Sciatic nerve (tissue), 2 donors: ENCODE measurements around the gene SLC6A13. TPM values are rescaled to one million over a fixed set of nuclear protein-coding genes. Genes with fewer than 3 reads are reported as not detected.
"Not testable (repeated sequence)": the region's sequence is repeated elsewhere in the genome, so short reads cannot be mapped to it uniquely, and the experiment has no call there.

Experiments
- ATAC-seq: fragments of 200-7000 bp; cut with Tn5 transposase; one replicate; pipeline ENCODE4 v1.9.1; 2020; ENCODE audit warnings: mild to moderate bottlenecking, moderate library complexity
- DNase-seq: peaks from one replicate; pipeline ENCODE4 v3.0.0-alpha.2; 2020; ENCODE audit warnings: low spot score
- intact Hi-C: fragments of 100-400 bp; cut with DNase I; formaldehyde crosslinking; loops from one replicate; pipeline ENCODE4 v1.14.2; 2022
- total RNA-seq: library from RNA; stranded (reverse); fragmentation: NEBNext Ultra II Directional; extraction: Animal tissue kit (Norgen Biotek cat#: 25700); gene quantifications from one replicate; pipeline ENCODE4 v1.2.1, GENCODE V29; 2021
- donor health status: DM: no; HTN: no; CAD: no.
- donor health status: DM: no; HTN: no; CAD: no.

Gene SLC6A13
- total RNA-seq = 0.85 TPM

DNA sequence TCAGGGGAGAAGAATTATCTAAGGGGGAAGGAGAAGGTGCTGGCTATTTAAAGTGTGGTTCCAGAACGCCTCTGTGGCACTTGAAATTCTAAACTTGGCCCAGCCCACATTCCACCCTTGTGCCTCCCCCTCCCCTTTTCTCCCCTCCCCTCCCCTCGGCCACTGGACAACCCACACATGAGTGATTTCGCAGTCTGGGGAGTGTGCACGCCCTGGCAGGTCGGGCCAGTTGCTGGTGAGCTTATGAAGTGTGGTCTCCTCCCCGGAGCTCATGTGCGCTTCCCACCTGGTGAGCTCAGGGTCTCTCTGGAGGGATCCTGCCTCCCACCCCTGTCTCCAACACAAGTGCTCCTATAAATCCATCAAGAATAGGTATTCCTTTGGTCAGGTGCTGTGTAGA, at the start of gene SLC6A13:
TSS of gene SLC6A13 (minus strand) at position 20 of the 400 bp plus-strand sequence. CDS start 2,784 bp downstream, outside the sequence.
- ATAC-seq (no peak), DNase-seq (no peak)
- intact Hi-C loops = no loop called here

DNA sequence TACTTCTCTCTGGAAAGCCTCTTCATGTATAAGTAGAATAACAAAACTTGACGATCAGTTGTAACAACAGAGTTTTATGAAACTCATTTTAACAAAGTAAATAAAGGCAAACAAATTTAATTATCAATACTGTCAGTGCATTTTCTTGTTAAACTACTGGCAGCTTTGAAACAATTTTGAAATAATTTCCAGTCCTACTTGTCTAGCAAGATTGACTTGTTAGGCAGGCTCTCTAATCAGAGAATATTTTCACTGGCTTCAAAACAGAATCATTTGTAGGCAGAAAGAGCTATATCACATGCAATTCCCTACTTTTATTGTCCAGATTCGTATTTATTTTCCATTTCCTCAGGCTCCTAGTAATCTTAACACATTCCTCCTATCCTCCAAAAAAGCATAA, 45.9 kb upstream of the SLC6A13 start:
- ATAC-seq = no peak
- intact Hi-C loops = no loop called here

DNA sequence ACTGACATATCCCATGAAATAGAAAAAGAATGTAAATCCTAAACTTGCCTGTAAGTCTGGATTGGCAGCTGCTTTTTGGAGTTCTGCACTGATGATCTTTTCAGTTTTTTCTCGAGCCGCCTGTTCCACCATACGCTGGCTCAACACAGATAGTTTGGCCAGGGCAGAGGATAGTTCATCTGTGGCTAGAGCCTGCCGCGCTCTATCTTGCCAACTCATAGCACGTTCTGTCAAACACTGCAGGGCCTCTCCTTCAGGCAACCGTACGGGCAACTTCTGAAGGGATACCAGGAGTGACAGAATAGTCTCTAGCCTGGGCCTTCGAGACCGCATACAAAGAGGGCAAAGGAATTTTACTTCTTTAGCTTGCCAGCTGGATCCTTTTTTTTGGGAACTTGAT, 44.8 kb upstream of the SLC6A13 start:
- ATAC-seq (no peak), DNase-seq (no peak)
- intact Hi-C loops = no loop called here

More for the DNA sequence above, 45.9 kb upstream of the SLC6A13 start:
- DNase-seq = no peak

DNA sequence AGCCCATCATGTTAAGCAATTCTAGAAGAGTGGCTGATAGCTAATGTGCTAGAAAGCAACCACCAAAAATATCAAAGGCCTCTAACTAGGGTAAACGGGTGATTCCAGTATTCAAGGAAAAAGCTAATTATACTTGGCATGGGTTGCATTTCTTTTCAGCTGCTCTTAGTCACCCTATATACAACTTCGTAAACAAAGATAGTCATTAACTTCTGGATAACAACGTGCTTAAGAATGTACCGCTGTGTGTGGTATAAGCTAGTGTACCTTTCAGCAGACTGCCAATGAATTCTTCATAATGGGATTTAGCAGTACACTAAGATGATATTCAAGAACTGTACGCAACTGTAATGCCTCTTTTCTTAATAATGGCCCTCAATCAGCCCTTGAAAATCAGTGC, 42.2 kb upstream of the SLC6A13 start:
- intact Hi-C loops = no loop called here
- no peak for ATAC-seq

DNA sequence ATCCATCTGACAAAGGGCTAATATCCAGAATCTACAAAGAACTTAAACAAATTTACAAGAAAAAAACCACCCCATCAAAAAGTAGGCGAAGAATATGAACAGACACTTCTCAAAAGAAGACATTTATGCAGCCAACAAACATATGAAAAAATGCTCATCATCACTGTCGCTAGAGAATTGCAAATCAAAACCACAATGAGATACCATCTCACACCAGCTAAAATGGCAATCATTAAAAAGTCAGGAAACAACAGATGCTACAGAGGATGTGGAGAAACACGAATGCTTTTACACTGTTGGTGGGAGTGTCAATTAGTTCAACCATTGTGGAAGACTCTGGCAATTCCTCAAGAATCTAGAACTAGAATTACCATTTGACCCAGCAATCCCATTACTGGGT, 40.1 kb upstream of the SLC6A13 start:
- intact Hi-C loops, ATAC-seq, DNase-seq: not testable (repeated sequence)

More for the DNA sequence above, 42.2 kb upstream of the SLC6A13 start:
- DNase-seq = no peak

DNA sequence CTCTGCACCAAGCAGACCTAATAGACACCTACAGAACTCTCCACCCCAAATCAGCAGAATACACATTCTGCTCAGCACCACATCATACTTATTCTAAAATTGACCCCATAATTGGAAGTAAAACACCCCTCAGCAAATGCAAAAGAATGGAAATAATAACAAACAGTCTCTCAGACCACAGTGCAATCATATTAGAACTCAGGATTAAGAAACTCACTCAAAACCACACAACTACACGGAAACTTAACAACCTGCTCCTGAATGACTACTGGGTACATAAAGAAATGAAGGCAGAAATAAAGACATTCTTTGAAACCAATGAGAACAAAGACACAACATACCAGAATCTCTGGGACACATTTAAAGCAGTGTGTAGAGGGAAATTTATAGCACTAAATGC, 37.5 kb upstream of the SLC6A13 start:
- intact Hi-C loops, ATAC-seq, DNase-seq: not testable (repeated sequence)

DNA sequence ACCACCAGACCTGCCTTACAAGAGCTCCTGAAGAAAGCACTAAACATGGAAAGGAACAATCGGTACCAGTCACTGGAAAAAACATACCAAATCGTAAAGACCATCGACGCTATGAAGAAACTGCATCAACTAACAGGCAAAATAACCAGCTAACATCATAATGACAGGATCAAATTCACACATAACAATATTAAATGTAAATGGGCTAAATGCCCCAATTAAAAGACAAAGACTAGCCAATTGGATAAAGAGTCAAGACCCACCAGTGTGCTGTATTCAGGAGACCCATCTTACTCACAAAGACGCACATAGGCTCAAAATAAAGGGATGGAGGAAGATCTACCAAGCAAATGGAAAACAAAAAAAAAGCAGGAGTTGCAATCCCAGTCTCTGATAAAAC, 36.9 kb upstream of the SLC6A13 start:
- intact Hi-C loops, DNase-seq, ATAC-seq: not testable (repeated sequence)

DNA sequence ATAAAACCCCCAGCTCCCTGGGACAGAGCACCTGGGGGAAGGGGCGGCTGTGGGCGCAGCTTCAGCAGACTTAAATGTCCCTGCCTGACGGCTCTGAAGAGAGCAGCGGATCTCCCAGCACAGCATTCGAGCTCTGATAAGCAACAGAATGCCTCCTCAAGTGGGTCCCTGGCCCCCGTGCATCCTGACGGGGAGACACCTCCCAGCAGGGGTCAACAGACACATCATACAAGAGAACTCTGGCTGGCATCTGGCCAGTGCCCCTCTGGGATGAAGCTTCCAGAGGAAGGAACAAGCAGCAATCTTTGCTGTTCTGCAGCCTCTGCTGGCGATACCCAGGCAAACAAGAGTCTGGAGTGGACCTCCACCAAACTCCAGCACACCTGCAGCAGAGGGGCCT, 35.4 kb upstream of the SLC6A13 start:
- ATAC-seq, DNase-seq, intact Hi-C loops: not testable (repeated sequence)

DNA sequence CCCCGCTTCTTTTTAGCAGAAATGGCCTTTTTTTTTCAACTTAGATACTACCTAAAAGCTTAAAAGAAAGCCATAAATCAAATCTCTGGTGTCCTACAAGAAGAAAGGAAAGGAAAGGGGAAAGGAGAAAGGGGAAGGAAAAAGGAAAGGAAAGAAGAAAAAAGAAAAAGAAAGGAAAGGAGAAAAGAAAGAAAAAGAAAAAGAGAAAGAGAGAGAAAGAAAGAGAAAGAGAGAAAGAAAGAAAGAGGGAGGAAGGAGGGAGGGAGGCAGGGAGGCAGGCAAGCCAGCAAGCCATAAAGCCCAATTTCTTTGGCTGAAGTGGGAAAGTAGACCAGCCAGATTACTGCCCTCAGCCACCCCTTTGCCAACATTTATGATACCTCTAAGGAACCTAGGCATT, 32.5 kb upstream of the SLC6A13 start:
- no peak for DNase-seq
- no peak for ATAC-seq
- intact Hi-C loops = no loop called here

DNA sequence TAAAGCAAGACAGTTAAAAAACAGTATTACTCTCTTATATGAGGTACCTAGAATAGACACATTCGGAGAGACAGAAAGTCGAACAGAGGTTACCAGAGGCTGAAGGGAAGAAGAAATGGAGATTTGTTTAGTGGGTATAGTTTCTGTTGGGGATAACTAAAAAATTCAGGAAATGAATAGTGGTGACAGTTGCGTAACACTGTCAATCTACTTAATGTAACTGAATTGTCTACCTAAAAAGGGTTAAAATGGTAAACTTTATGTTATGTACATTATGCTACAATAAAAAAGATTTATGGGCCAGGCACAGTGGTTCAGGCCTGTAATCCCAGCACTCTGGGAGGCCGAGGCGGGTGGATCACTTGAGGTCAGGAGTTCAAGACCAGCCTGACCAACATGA, 30.6 kb upstream of the SLC6A13 start:
- intact Hi-C loops = no loop called here
- DNase-seq = no peak
- ATAC-seq = no peak

DNA sequence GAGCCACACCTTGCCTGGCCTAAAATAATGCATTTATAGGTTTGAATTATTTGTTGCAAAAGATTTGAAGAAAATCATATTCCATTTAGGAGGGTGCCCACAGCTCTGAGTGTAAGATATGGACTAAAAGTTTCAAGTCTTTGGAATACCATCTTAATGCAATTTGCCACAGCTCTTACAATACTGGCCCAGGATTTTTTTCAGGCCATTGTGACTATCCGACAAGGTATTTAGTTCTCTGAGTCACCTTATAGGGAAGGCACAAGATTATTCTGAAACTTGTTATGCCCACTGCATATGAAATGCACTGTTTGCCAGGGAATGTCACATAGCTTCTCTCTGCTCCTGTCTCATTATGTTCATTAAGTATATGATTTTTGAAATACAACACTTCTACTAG, 29.6 kb upstream of the SLC6A13 start:
- intact Hi-C loops = no loop called here
- ATAC-seq (no peak), DNase-seq (no peak)

DNA sequence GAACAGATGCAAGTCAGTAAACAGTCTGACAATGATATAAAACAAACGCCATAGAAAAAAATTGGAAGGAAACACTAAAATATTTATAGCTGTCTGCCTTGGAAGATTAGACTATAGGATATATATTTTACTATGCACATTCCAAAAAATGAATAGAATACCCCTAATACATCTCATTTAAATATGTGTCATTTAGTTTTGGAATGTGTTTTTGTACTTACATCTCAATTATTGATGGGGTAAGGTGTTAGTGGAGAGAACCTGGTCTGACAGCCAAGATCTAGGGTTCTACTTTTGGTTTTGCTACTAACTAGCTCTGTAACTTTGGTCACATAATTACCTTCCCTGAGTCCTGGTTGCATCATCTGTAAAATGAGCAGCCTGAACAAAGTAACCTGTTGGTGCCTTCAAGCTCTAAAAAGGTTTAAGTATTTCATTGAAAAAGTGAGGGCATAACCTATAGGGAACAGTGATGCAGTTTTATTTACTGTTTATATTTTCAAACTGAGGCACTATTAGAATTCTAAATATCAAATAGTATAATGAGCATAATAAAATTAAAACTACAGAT, 28.6 kb upstream of the SLC6A13 start:
- intact Hi-C loops = no loop called here
- DNase-seq = no peak
- no peak for ATAC-seq

DNA sequence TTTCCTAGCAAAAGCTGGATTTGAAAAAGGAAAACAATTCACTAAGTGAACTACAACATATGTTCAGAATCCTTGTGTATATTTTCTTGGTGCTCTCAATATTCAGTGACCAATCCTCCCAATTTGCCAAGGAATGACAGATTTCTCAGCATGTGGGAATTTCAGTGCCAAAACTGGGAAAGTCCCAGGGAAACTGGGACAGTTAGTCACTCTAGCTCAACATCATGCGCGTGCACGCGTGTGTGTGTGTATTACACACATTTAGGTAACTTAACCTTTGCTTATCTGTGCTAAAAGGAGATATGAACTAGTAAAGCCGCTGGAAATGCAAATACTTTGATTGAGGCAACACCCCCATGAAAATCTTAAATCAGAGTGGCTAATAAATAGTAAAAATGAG, 26.1 kb upstream of the SLC6A13 start:
- DNase-seq (no peak), ATAC-seq (no peak)
- intact Hi-C loops = no loop called here

DNA sequence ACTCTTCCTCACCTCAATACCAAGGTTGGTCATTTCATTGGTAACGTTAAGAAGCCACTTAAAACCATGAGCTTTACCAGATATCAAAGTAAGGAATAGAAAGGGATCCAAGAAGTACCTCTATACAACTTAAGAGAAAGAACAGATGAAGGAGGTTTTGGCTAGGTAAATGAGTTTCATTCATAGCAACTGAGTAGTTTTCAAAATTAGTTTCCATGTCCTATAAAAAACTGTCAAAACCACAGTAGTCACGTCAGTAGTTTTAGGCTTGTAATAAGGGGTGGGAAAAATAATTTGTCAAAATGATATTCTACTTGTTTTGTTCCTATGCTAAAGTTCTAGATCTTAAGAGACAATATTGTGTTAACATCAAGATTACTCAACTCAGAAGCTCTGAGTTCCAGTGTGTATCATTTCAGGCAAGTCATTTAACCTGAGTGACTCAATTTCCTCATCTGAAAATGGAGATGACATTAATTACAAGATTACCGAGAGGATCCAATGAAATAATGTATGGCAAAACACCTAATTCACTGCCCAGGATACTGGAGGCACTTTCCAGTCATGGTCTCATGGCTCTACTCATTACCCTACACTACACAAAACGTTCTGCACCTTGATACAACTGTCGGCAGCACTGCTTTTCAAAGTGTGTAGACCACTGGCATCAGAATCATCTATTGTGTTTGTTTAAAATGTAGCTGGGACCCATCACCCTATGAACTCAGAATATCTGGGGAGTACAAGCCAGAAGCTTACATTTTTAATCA, 24.1 kb upstream of the SLC6A13 start:
- DNase-seq (no peak), ATAC-seq (no peak)
- intact Hi-C loops = no loop called here

DNA sequence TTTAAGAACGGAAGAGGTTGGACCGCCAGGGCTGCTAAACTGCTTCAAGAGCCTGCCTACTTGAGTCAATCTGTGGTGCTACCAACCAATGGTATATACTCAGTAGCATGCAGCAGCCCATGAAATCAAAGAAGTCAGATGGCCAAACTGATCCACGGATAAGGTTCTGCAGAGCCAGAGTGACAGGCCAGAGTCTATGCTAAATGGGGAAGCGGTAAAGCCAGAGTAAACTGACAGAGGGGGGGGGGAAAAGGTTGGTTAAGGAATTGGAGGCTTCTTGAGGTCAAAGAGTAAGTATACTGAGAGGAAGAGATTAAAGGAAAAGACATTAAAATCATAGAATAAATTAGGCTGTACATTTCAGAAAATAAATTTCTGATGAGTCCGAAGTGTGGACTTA, 15.4 kb upstream of the SLC6A13 start:
- intact Hi-C loops = no loop called here
- no peak for ATAC-seq
- no peak for DNase-seq

DNA sequence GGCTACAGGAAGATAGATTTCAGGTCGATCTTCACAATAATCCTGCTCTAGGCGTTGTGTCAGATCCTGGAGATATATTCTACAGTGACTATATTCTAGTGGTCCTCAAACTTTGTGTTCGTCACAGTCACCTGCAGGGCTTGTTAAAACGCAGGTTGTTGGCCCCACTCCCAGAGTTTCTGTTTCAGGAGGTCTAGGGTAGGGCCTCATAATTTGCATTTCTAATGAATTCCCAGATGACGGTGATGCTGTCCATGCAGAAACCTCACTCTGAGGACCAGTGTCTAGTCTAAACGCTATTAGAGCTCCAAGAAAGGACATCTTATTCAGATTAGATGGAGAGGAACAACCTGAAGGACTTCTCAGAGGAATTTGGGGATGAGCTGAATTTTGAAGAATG, 13.2 kb upstream of the SLC6A13 start:
- intact Hi-C loops = no loop called here
- no peak for DNase-seq
- ATAC-seq = no peak

DNA sequence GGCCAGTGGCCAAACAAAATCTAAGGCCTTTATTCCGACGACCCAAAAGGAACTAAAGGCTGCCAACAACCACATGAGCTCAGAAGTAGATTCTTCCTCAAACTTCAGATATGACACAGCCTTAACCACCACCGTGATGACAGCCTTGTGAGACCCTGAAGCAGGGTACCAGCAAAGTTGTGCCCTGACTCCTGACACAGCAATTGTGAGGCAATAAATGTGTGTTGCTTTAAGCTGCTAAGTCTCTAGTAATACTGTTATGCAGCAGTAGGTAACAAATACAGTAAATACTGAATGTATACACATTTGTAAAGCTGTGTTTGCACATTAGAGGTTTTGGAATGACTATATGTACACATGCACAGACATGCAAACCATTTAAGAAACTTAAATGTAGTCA, 10.7 kb upstream of the SLC6A13 start:
- DNase-seq (no peak), ATAC-seq (no peak)
- intact Hi-C loops = no loop called here

DNA sequence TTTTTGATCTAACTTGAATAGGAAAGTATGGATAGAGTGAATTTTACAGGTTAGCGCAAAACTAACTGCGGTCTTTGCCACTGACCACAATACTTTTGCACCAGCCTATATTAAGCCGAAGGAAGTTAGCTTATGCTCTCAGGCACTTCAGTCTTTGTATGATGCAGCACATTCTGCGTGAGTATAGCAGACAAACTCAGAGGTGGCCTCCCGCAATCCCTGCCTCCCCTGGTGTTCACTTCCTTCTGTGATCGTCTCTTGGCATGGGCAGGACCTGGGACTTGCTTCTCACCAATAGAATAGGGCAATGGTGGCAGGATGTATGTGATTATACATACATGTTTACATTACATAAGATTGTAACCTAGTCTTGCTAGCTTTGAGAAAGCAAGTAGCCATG, 10.3 kb upstream of the SLC6A13 start:
- DNase-seq (no peak), ATAC-seq (no peak)
- intact Hi-C loops = no loop called here

DNA sequence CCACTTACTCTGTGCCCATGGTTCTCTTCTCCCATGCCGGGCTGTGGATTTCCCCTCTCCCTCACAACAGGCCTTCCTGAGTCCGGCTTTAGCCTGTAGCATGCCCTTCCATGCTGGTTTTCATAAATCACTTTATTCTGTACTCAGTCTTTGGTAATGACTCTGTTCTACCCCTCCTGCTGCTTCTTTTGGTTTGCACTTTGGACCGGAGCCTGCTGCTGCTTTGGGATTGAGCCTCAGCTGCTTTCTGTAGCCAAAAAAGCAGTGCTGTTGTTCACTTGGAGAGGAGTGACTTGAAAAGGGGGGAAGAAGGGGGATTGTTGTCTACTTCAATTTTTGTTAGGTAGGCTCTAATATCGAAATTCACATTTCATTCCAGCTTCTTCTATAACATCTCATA, 8.5 kb upstream of the SLC6A13 start:
- intact Hi-C loops = no loop called here
- no peak for DNase-seq
- peak; percentile 65 for ATAC-seq

DNA sequence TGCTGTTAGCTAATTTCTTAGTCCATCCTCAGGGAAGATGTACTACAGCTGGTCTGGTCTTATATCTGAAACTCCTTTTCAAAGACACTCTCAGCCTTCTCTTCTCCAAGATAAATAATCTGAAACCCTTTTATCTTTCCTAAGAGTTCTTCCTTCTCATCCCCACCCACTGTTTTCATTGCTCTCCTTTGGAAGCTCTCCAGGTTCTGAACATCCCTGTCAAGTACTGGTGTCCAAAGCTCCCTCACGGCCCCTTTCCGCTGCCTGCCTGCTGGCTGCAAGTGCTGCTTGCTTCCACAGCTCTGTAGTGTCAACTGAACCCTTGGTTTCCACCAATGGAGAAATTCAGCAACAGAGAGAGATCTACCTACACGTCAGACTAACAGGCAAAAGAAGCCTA, 6.6 kb upstream of the SLC6A13 start:
- intact Hi-C loops = no loop called here
- ATAC-seq (peak; percentile 89), DNase-seq (no peak)

DNA sequence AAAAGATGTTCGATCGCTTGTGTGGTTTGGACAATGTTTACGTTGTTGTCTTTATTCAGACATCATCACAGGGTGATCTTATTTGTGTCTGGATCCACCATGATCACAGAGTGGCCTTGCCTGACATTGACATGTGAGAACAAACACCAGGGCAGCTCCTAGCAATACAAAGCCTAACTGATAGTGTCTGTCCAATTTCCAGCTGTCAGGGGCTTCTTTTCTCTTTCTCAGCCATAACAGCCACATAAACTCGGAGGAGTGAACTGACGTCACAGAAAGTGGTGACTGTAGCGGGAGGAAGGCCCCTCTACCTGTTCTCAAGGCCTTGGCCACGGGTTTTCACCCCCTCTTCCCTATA, 5.8 kb upstream of the SLC6A13 start:
- DNase-seq (no peak), ATAC-seq (no peak)
- intact Hi-C loops = no loop called here
